K562 (cell line): ENCODE results near the gene CCT8L2. TPM values are rescaled to one million over a fixed set of nuclear protein-coding genes. Genes with fewer than 3 reads are reported as not detected.
"Not testable (repeated sequence)": the region's sequence is repeated elsewhere in the genome, so short reads cannot be mapped to it uniquely, and the experiment has no call there.

Experiments used
- HDAC1 ChIP-seq, 2 experiments: fragments of 450-650 bp; IDR thresholded peaks; 2 replicates each; pipeline ENCODE4 v1.6.1; 2016 to 2017; ENCODE audit warnings: inconsistent platforms in 1 of 2, mild to moderate bottlenecking in 1 of 2, moderate library complexity in 1 of 2
- HLTF ChIP-seq: fragments of 450-650 bp; IDR thresholded peaks from 2 replicates; pipeline ENCODE4 v1.6.1; 2016
- NFE2L1 ChIP-seq: fragments of 450-650 bp; IDR thresholded peaks from 2 replicates; pipeline ENCODE4 v1.6.1; 2016; ENCODE audit warnings: missing genetic modification characterization, low read depth, mild to moderate bottlenecking, missing compliant biosample characterization, moderate library complexity, borderline replicate concordance
- NFRKB ChIP-seq: fragments of 450-650 bp; IDR thresholded peaks from 2 replicates; pipeline ENCODE4 v1.6.1; 2016; ENCODE audit warnings: low read depth
- RBBP5 ChIP-seq: fragments of 200-600 bp; sonication (generic); IDR thresholded peaks from 2 replicates; pipeline ENCODE4 v1.6.1; 2012; ENCODE audit warnings: borderline replicate concordance, mild to moderate bottlenecking, low read length, control low read depth, inconsistent platforms; ENCODE audit not compliant: insufficient read depth, poor library complexity, severe bottlenecking
- SUPT5H ChIP-seq: fragments of 450-650 bp; IDR thresholded peaks from 2 replicates; pipeline ENCODE4 v1.6.1; 2016
- TOE1 ChIP-seq, 2 experiments: fragments of 450-650 bp in 1 of 2; sonication (generic) in 1 of 2; formaldehyde crosslinking in 1 of 2; IDR thresholded peaks; 2 replicates each; pipeline versions ENCODE4 v1.7.1 to v1.8.0; 2016 to 2022; ENCODE audit warnings: borderline replicate concordance in 2 of 2, mild to moderate bottlenecking in 2 of 2, antibody characterized with exemption in 1 of 2, inconsistent platforms in 1 of 2, low read depth in 1 of 2, missing genetic modification reagents in 1 of 2, moderate library complexity in 1 of 2
- XRCC5 ChIP-seq: fragments of 200-400 bp; formaldehyde crosslinking; IDR thresholded peaks from 2 replicates; pipeline ENCODE4 v1.6.1; 2017; ENCODE audit warnings: low read depth, mild to moderate bottlenecking, low read length
- ZNF780A ChIP-seq: fragments of 250-450 bp; sonication (Bioruptor Pico); IDR thresholded peaks from 2 replicates; pipeline ENCODE4 v1.5.0; 2021; ENCODE audit warnings: mild to moderate bottlenecking
- polyA plus RNA-seq, 8 experiments: library from polyadenylated mRNA; depleted of rRNA in 4 of 8; stranded (reverse) in 5 of 8; unstranded in 3 of 8; fragments of >200 nt; fragmentation: Nextera tagmentation in 2 of 8; fragmentation: Illumina TruSeq in 1 of 8; extraction: Ambion mirVana in 2 of 8; extraction: Trizol in 1 of 8; gene quantifications; 2 replicates each; pipeline versions ENCODE4 v1.2.1 to v1.2.3, GENCODE V29; 2011 to 2014; ENCODE audit warnings: inconsistent platforms in 1 of 8, missing spikeins in 1 of 8
- total RNA-seq, 7 experiments: library from RNA; depleted of rRNA in 6 of 7; stranded (reverse); fragments of >200 nt in 6 of 7; fragmentation: Illumina TruSeq in 2 of 7; extraction: Trizol in 2 of 7; gene quantifications; 2 replicates each; pipeline versions ENCODE4 v1.2.1 to v1.2.3, GENCODE V29; 2011 to 2021; ENCODE audit warnings: low replicate concordance in 1 of 7
- TF ChIP-seq, protein P1 (sequence below): fragments of 450-650 bp; IDR thresholded peaks from 2 replicates; pipeline ENCODE4 v1.6.1; 2016; ENCODE audit warnings: antibody characterized with exemption
- TF ChIP-seq, protein P2 (sequence below): fragments of 450-650 bp; IDR thresholded peaks from 2 replicates; pipeline ENCODE4 v1.7.0; 2016; ENCODE audit warnings: borderline replicate concordance
- TF ChIP-seq, protein P3 (sequence below), 2 experiments: fragments of 450-650 bp in 1 of 2; sonication (generic) in 1 of 2; formaldehyde crosslinking in 1 of 2; IDR thresholded peaks; 2 replicates each; pipeline versions ENCODE4 v1.7.1 to v1.9.0; 2016 to 2022; ENCODE audit warnings: inconsistent platforms in 1 of 2, mild to moderate bottlenecking in 1 of 2, missing genetic modification reagents in 1 of 2

The CCT8L2 gene
- total and polyA plus RNA-seq, 9 of the 15 experiments (the other 6 are each of a cell fraction or from before 2014, with no cell fraction given), result 0.13 TPM; not detected in 8

DNA sequence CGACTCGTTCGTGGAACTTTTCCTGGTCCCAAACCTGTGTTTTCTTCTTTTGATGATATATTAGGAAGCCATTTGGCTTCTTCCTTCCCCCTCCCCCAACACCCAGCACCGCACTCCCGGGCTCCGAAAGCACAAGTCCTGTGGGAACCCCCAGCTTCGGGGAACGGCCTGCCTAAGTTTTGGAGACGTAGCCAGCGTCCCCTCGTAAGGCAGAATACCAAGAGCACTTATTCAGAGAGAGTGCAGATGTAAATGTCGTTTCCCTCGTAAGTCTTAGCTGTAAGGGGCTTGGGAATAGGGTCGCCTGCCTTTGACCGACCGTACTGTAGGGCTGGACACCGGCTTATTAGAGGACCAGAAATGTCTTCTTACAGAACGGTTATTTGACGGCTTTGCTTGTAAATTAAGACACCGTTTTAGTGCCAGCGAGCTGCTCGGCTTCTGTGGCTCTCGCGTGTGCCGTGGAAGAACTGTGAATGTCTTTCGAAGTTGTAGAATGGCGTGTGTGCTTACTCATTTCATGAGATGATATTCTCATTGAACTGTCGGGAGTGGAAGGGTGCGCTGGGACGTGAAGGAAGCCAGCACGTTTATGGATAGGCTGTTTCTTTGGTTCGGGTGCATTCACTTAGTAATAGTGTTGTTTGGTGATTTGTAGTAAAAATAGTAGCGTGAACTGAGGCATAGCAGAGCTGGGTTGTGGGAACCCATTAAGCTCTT, 10.3 kb upstream of the CCT8L2 start (continued):
- TF ChIP-seq NFE2L1 (tag) (0 out of 2 replicates have a peak, but pooled peaks have one; percentile 23), TOE1 (IDR thresholded peaks at IDR 0.05; ENCODE audit: borderline replicate concordance) (peak; percentile 46; the same call in 1 of the 2 replicates), SUPT5H (peak; percentile 64), HLTF (peak; percentile 58), XRCC5 (0 out of 2 replicates have a peak, but pooled peaks have one; percentile 13), ZNF780A (peak; percentile 59; the same call in 1 of the 2 replicates), NFRKB (peak; percentile 75; the same call in 1 of the 2 replicates), RBBP5 (peak; percentile 75), HDAC1 (IDR thresholded peaks at IDR 0.05) (peak in 1 of 2 experiments; percentile 35; a peak in 1 of 4 replicates)
- TF ChIP-seq, protein P1, sequence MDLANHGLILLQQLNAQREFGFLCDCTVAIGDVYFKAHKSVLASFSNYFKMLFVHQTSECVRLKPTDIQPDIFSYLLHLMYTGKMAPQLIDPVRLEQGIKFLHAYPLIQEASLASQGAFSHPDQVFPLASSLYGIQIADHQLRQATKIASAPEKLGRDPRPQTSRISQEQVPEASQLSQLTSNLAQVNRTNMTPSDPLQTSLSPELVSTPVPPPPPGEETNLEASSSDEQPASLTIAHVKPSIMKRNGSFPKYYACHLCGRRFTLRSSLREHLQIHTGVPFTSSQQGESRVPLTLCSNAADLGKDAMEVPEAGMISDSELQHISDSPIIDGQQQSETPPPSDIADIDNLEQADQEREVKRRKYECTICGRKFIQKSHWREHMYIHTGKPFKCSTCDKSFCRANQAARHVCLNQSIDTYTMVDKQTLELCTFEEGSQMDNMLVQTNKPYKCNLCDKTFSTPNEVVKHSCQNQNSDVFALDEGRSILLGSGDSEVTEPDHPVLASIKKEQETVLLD, result 0 out of 2 replicates have a peak, but pooled peaks have one; percentile 68
- not testable (repeated sequence) for TF ChIP-seq TOE1 (CRISPR knock-in tag; IDR thresholded peaks at IDR 0.05; ENCODE audit: borderline replicate concordance, low read depth)
- TF ChIP-seq, protein P2, sequence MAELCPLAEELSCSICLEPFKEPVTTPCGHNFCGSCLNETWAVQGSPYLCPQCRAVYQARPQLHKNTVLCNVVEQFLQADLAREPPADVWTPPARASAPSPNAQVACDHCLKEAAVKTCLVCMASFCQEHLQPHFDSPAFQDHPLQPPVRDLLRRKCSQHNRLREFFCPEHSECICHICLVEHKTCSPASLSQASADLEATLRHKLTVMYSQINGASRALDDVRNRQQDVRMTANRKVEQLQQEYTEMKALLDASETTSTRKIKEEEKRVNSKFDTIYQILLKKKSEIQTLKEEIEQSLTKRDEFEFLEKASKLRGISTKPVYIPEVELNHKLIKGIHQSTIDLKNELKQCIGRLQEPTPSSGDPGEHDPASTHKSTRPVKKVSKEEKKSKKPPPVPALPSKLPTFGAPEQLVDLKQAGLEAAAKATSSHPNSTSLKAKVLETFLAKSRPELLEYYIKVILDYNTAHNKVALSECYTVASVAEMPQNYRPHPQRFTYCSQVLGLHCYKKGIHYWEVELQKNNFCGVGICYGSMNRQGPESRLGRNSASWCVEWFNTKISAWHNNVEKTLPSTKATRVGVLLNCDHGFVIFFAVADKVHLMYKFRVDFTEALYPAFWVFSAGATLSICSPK, result peak; percentile 19; the same call in 1 of the 2 replicates
- TF ChIP-seq, protein P3, sequence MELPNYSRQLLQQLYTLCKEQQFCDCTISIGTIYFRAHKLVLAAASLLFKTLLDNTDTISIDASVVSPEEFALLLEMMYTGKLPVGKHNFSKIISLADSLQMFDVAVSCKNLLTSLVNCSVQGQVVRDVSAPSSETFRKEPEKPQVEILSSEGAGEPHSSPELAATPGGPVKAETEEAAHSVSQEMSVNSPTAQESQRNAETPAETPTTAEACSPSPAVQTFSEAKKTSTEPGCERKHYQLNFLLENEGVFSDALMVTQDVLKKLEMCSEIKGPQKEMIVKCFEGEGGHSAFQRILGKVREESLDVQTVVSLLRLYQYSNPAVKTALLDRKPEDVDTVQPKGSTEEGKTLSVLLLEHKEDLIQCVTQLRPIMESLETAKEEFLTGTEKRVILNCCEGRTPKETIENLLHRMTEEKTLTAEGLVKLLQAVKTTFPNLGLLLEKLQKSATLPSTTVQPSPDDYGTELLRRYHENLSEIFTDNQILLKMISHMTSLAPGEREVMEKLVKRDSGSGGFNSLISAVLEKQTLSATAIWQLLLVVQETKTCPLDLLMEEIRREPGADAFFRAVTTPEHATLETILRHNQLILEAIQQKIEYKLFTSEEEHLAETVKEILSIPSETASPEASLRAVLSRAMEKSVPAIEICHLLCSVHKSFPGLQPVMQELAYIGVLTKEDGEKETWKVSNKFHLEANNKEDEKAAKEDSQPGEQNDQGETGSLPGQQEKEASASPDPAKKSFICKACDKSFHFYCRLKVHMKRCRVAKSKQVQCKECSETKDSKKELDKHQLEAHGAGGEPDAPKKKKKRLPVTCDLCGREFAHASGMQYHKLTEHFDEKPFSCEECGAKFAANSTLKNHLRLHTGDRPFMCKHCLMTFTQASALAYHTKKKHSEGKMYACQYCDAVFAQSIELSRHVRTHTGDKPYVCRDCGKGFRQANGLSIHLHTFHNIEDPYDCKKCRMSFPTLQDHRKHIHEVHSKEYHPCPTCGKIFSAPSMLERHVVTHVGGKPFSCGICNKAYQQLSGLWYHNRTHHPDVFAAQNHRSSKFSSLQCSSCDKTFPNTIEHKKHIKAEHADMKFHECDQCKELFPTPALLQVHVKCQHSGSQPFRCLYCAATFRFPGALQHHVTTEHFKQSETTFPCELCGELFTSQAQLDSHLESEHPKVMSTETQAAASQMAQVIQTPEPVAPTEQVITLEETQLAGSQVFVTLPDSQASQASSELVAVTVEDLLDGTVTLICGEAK (IDR thresholded peaks at IDR 0.05), result peak; percentile 56; the same call in 1 of the 2 replicates
- TF ChIP-seq, protein P3 (CRISPR knock-in tag; IDR thresholded peaks at IDR 0.05), result 0 out of 2 replicates have a peak, but pooled peaks have one; percentile 45
